ENCODE measurements around the gene NOS1AP.

NOS1AP gene

GRCh38 chr1:162139211-162139610 lies 69.7 kb downstream of the NOS1AP start:
- no peak for DNase-seq

- DNase-seq = no peak
Observed at GRCh38 chr1:162141281-162142054, 72.0 kb downstream of the NOS1AP start.

GRCh38 chr1:162142968-162143367 lies 73.5 kb downstream of the NOS1AP start:
- no peak for DNase-seq

GRCh38 chr1:162144268-162144667 lies 74.8 kb downstream of the NOS1AP start:
- DNase-seq = no peak

GRCh38 chr1:162144853-162145252 lies 75.4 kb downstream of the NOS1AP start:
- DNase-seq = no peak

- DNase-seq = no peak
Observed at GRCh38 chr1:162145280-162145965, 75.9 kb downstream of the NOS1AP start.

GRCh38 chr1:162145966-162146696 lies 76.6 kb downstream of the NOS1AP start:
- DNase-seq = no peak

GRCh38 chr1:162147760-162148159 lies 78.3 kb downstream of the NOS1AP start:
- DNase-seq = no peak

GRCh38 chr1:162150112-162150511 lies 80.6 kb downstream of the NOS1AP start:
- DNase-seq = no peak

- no peak for DNase-seq
Observed at GRCh38 chr1:162151900-162152829, 82.7 kb downstream of the NOS1AP start.

GRCh38 chr1:162153374-162153773 lies 83.9 kb downstream of the NOS1AP start:
- DNase-seq = no peak

- DNase-seq = no peak
Observed at GRCh38 chr1:162157469-162157868, 88.0 kb downstream of the NOS1AP start.

- no peak for DNase-seq
Observed at GRCh38 chr1:162158624-162159271, 89.3 kb downstream of the NOS1AP start.

- peak; percentile 71 for DNase-seq
Observed at GRCh38 chr1:162159515-162159914, 90.0 kb downstream of the NOS1AP start.

GRCh38 chr1:162161916-162162550 lies 92.5 kb downstream of the NOS1AP start:
- DNase-seq = no peak

- no peak for DNase-seq
Observed at GRCh38 chr1:162165528-162165927, 96.0 kb downstream of the NOS1AP start.

GRCh38 chr1:162166917-162167615 lies 97.6 kb downstream of the NOS1AP start:
- DNase-seq = no peak

- no peak for DNase-seq
Observed at GRCh38 chr1:162168261-162168660, 98.8 kb downstream of the NOS1AP start.

GRCh38 chr1:162169031-162169790 lies 99.7 kb downstream of the NOS1AP start:
- DNase-seq = no peak

GRCh38 chr1:162171111-162171510 lies 101.6 kb downstream of the NOS1AP start:
- no peak for DNase-seq
